8988T (cell line): ENCODE results near the gene SF3B6.

Experiments used
- DNase-seq: peaks from one replicate; pipeline ENCODE4 v3.0.0; 2011

Gene SF3B6

DNA sequence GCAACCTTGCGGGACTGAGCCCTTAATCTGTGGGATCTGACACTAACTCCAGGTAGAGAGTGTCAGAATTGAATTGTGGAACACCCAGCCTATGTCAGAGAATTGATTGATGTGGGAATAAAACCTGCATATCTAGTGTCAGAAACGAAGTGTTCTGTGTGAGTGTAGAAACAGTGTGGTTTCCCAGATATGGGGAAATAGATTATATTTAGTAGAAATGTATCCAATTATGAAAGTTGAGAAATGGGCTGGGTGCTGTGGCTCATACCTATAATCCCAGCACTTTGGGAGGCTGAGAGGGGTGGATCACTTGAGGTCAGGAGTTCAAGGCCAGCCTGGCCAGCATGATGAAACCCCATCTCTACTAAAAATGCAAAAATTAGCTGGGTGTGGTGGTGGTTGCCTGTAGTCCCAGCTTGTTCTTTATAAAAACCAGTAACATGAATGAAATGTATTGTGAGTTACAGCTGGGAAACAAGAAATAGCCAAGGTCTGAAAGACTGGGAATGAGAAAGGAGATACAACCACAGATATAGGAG is 12.8 kb upstream of the SF3B6 start:
- DNase-seq = no peak

- no peak for DNase-seq
These were observed 10.9 kb upstream of the SF3B6 start for GRCh38 chr2:24087032-24087431.

DNA sequence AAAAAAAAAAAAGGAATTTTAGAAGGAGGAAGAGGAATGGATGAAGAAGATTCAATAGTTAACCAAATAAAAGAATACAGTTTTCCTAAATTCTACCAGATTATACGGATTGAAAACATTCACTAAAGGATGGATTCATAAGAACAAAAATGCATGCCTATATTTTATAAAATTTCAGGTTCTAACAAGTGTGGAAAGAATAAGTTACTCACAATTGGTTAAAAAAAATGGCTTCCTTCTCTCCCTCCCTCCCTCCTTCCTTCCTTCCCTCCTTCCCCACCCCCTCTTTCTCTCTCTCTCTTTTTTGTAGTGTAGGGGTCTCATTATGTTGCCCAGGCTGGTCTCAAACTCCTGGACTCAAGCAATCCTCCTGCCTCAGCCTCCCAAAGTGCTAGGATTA is 10.1 kb upstream of the SF3B6 start:
- no peak for DNase-seq

GRCh38 chr2:24085200-24085489 is 9.0 kb upstream of the SF3B6 start:
- DNase-seq = no peak

- peak; percentile 83 for DNase-seq
These were observed 8.5 kb upstream of the SF3B6 start, which contains the start of gene TP53I3 for GRCh38 chr2:24084386-24085199. Gene TP53I3 (minus strand): TSS chr2:24084834. CDS start chr2:24084326, 508 bp downstream.

DNA sequence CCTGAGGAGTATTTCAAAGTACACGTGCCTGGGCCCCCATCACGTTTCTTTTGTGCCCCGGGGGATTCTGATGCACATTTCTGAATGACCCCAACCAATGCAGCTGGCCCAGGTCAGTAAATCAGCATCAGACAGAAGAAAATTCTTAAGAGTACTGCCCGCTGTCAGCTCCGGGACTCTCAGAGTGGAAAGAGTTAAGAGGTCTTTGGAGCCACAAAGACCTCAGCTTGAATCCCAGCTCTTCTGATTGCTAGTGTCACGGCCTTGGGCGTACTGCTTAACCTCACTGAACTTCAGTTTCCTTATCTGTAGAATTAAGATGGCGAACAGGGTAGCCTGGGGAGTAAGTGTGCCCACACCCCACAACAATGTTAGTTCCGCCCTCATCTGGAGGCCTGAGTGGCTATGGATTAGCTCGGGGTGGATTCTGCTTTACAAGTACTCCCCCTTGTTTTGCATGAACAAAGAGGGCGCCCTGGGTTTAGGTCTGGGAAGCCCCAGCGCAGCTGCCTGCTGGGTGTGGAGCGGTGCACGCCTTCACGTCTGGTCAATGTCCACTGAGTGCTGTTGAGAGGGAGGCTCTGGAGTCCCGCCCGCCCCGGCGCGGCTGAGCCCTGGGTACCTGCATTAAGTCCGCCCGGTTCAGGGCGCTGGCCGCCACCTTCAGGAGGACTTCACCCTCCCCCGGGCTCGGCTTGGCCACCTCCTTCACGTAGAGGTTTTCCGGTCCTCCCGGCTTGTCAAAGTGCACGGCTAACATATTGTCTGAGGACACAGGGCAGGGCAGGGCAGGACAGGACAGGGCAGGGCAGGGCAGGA is 7.7 kb upstream of the SF3B6 start:
- DNase-seq = peak; percentile 50

GRCh38 chr2:24082787-24083566 is 6.9 kb upstream of the SF3B6 start:
- no peak for DNase-seq

GRCh38 chr2:24080701-24081100 is 4.6 kb upstream of the SF3B6 start:
- no peak for DNase-seq

DNA sequence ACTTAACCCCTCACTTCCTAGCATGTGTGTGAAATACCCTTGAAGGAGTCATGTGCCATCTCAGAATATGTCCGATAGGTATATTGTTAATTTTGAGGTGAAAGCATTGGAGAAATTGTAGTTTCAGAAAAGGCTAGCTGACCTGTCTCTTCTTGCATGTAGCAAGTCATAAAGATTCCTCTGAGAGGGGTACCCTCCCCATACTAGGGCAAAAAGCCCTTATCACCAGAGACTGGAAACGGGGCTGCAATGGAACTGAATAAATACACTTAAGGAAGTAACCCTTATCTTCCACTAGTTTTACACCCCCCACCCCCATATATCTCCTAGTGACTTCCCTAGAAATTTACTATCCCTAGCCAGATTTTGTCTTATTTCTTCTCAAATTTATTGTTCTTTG is 1.8 kb upstream of the SF3B6 start:
- no peak for DNase-seq

- no peak for DNase-seq
These were observed 1.4 kb upstream of the SF3B6 start for GRCh38 chr2:24077535-24077877.

GRCh38 chr2:24076849-24077534 is 866 bp upstream of the SF3B6 start:
- DNase-seq = no peak

DNA sequence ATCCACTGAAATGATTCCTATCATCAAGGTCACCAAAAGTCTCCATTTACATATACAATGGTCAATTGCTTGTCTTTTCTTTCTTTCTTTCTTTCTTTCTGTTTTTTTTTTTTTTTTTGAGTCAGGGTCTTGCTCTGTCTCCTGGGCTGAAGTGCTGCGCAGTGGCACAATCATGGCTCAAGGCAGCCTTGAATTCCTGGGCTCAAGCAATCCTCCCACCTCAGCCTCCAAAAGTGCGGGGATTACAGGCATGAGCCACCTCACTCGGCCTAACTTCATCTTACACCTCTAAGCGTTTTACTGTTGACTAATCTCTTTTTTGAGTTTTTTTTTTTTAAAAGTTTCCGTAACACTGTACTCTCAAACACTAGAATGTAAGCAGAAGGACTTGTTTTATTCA is 867 bp downstream of the SF3B6 start:
- DNase-seq = no peak

- DNase-seq = no peak
These were observed 2.3 kb downstream of the SF3B6 start for GRCh38 chr2:24073816-24074215.

DNA sequence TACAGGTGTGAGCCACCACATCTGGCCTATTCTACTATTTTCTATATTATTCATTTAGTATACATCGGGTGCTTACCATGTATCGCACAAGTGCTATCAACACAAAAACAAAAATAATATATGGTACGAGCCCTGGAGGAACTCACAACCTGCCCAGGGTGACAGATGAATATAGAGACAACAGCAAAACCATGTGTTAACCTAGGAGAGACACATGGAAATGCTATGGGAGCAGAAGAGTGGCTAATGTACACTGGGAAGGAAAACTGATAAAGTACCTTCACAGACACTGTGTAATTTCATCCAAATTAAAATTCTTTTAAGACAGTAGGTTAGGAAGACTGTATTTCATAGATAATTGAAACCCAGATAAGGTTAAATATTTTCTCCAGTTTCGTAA is 3.9 kb downstream of the SF3B6 start:
- no peak for DNase-seq

- no peak for DNase-seq
These were observed 10.8 kb downstream of the SF3B6 start for GRCh38 chr2:24065341-24065740.

DNA sequence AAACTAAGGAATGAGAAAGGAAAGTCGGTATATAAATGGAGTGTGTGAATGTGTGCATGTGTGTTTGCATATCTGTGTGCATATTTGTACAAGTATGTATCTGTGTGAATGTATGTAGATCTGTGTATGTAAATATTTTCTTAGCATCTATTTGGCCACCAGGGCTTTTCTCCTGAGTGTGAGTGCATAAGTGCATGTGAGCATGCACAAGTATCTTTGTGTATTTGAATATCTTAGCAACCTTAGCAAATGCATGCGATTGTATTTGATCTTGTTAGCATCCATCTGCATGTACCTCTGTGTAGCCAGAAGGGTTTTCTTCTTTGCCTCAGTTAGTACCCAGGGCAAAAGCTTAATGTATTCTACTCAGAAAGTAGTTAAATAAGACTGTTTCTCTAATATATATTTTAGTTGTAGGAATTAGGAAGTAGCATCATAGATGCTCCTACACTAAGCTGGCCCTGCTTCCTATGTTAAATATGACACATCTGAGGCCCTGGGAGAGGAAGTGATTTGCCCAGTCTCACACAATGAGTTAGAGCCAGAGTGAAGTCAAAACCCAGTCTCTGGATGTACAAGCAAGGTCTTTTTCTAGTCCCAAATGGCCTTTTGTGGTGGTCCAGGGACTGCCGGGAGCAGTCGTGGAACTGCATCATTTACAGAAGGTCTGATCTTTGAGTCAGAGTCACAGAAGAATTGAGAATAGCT is 17.4 kb downstream of the SF3B6 start:
- DNase-seq = no peak

- no peak for DNase-seq
These were observed 20.4 kb downstream of the SF3B6 start for GRCh38 chr2:24055750-24056149.

GRCh38 chr2:24054366-24055010 is 21.6 kb downstream of the SF3B6 start:
- no peak for DNase-seq

- no peak for DNase-seq
These were observed 23.2 kb downstream of the SF3B6 start for GRCh38 chr2:24052951-24053350.

DNA sequence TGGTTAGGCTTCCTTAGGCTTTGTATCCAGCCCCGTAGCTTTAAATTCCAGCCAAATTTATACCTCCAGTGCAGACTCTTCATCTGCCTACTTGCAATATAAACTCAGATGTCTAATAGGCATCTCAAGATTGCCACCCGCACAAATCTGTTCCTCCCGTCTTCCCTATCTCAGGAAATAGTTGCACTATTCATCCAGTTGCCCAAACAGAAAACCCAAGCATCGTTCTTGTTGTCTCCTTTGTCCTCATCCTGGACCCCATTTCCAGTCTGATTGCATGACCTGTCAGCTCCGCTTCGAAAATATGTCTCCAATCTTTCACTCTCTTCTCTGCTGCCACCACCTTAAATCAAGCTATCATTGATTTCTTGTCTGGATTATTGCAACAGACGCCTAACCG is 24.3 kb downstream of the SF3B6 start:
- no peak for DNase-seq
